ENCODE measurements around the gene VAC14. TPM values are rescaled to one million over a fixed set of nuclear protein-coding genes. Genes with fewer than 3 reads are reported as not detected.

The VAC14 gene
- total and polyA plus RNA-seq, 5 donors from 2014 or later: 27.0 to 38.8 (median 30.1) TPM

GRCh38 chr16:70700101-70701020, 100.6 kb downstream of the VAC14 start:
- no peaks in the 10 kb centered on the region for H3K27me3 ChIP-seq (ENCODE audit: control insufficient read depth, insufficient read depth, low read length)
- Mint-ChIP-seq H3K27ac (no peak overlapping the region), H3K36me3 (peaks cover 11% of the 10 kb centered on the region), H3K27me3 (no peaks in the 10 kb centered on the region), H3K4me3 (no peak overlapping the region), H3K4me1 (peaks cover 0 to 31% (median 2%) of the 10 kb centered on the region in 4 donors), H3K9me3 (no peaks in the 10 kb centered on the region)
- no peak overlapping the region for H3K4me3 ChIP-seq (ENCODE audit: low read depth, low read length)
- H3K9me3 ChIP-seq (ENCODE audit: control insufficient read depth in 2 of 2, low read length in 2 of 2): no peaks in the 10 kb centered on the region
- DNase-seq (no peak), ATAC-seq (ENCODE audit: low read depth in 2 of 2) (no peak)
- H3K4me1 ChIP-seq (ENCODE audit: control insufficient read depth, insufficient read depth, low read length, poor library complexity, severe bottlenecking): no peaks in the 10 kb centered on the region
- H3K36me3 ChIP-seq (ENCODE audit: control insufficient read depth, insufficient read depth, low read length): peaks cover 8% of the 10 kb centered on the region
- no peak overlapping the region for H3K27ac ChIP-seq (ENCODE audit: insufficient read depth, low read length, poor library complexity, severe bottlenecking)

- Mint-ChIP-seq H3K4me1 (peaks cover 0 to 32% (median 2%) of the 10 kb centered on the region in 4 donors), H3K27ac (peak overlapping the region in 1 of 3 donors; percentile 85), H3K27me3 (no peaks in the 10 kb centered on the region), H3K36me3 (peaks cover 11% of the 10 kb centered on the region), H3K4me3 (no peak overlapping the region), H3K9me3 (no peaks in the 10 kb centered on the region)
- H3K4me3 ChIP-seq (ENCODE audit: low read depth, low read length): no peak overlapping the region
- H3K27ac ChIP-seq (ENCODE audit: insufficient read depth, low read length, poor library complexity, severe bottlenecking): no peak overlapping the region
- no peaks in the 10 kb centered on the region for H3K4me1 ChIP-seq (ENCODE audit: control insufficient read depth, insufficient read depth, low read length, poor library complexity, severe bottlenecking)
- no peak for ATAC-seq (ENCODE audit: low read depth in 2 of 2)
- peaks cover 8% of the 10 kb centered on the region for H3K36me3 ChIP-seq (ENCODE audit: control insufficient read depth, insufficient read depth, low read length)
- DNase-seq: no peak
- H3K9me3 ChIP-seq (ENCODE audit: control insufficient read depth in 2 of 2, low read length in 2 of 2): no peaks in the 10 kb centered on the region
- no peaks in the 10 kb centered on the region for H3K27me3 ChIP-seq (ENCODE audit: control insufficient read depth, insufficient read depth, low read length)
These were observed 101.3 kb downstream of the VAC14 start for GRCh38 chr16:70699696-70700095.

GRCh38 chr16:70698901-70699300, 102.1 kb downstream of the VAC14 start:
- Mint-ChIP-seq H3K27me3 (no peaks in the 10 kb centered on the region), H3K4me3 (no peak overlapping the region), H3K36me3 (peaks cover 11% of the 10 kb centered on the region), H3K9me3 (no peaks in the 10 kb centered on the region), H3K4me1 (peaks cover 0 to 32% (median 2%) of the 10 kb centered on the region in 4 donors), H3K27ac (no peak overlapping the region)
- H3K4me3 ChIP-seq (ENCODE audit: low read depth, low read length): no peak overlapping the region
- DNase-seq (no peak), ATAC-seq (ENCODE audit: low read depth in 2 of 2) (no peak)
- H3K4me1 ChIP-seq (ENCODE audit: control insufficient read depth, insufficient read depth, low read length, poor library complexity, severe bottlenecking): no peaks in the 10 kb centered on the region
- no peaks in the 10 kb centered on the region for H3K27me3 ChIP-seq (ENCODE audit: control insufficient read depth, insufficient read depth, low read length)
- no peak overlapping the region for H3K27ac ChIP-seq (ENCODE audit: insufficient read depth, low read length, poor library complexity, severe bottlenecking)
- no peaks in the 10 kb centered on the region for H3K9me3 ChIP-seq (ENCODE audit: control insufficient read depth in 2 of 2, low read length in 2 of 2)
- peaks cover 8% of the 10 kb centered on the region for H3K36me3 ChIP-seq (ENCODE audit: control insufficient read depth, insufficient read depth, low read length)

- peak overlapping the region in 1 of 3 donors; percentile 36 for H3K27ac Mint-ChIP-seq
- no peak overlapping the region for H3K4me3 ChIP-seq (ENCODE audit: low read depth, low read length)
- H3K36me3 ChIP-seq (ENCODE audit: control insufficient read depth, insufficient read depth, low read length): peaks cover 8% of the 10 kb centered on the region
- H3K27me3 ChIP-seq (ENCODE audit: control insufficient read depth, insufficient read depth, low read length): no peaks in the 10 kb centered on the region
- H3K4me1 ChIP-seq (ENCODE audit: control insufficient read depth, insufficient read depth, low read length, poor library complexity, severe bottlenecking): no peaks in the 10 kb centered on the region
- H3K9me3 Mint-ChIP-seq: no peaks in the 10 kb centered on the region
- no peaks in the 10 kb centered on the region for H3K27me3 Mint-ChIP-seq
- peaks cover 0 to 32% (median 2%) of the 10 kb centered on the region in 4 donors for H3K4me1 Mint-ChIP-seq
- DNase-seq: no peak
- no peak overlapping the region for H3K4me3 Mint-ChIP-seq
- H3K36me3 Mint-ChIP-seq: peaks cover 11% of the 10 kb centered on the region
- ATAC-seq (ENCODE audit: low read depth in 2 of 2): no peak
- no peak overlapping the region for H3K27ac ChIP-seq (ENCODE audit: insufficient read depth, low read length, poor library complexity, severe bottlenecking)
- no peaks in the 10 kb centered on the region for H3K9me3 ChIP-seq (ENCODE audit: control insufficient read depth in 2 of 2, low read length in 2 of 2)
These were observed 103.3 kb downstream of the VAC14 start for GRCh38 chr16:70697594-70698170.

GRCh38 chr16:70696952-70697593, 103.9 kb downstream of the VAC14 start:
- Mint-ChIP-seq H3K27me3 (no peaks in the 10 kb centered on the region), H3K27ac (no peak overlapping the region), H3K36me3 (peaks cover 11% of the 10 kb centered on the region), H3K4me1 (peaks cover 0 to 32% (median 2%) of the 10 kb centered on the region in 4 donors), H3K4me3 (no peak overlapping the region), H3K9me3 (no peaks in the 10 kb centered on the region)
- H3K4me3 ChIP-seq (ENCODE audit: low read depth, low read length): no peak overlapping the region
- ATAC-seq (ENCODE audit: low read depth in 2 of 2) (no peak), DNase-seq (no peak)
- H3K27ac ChIP-seq (ENCODE audit: insufficient read depth, low read length, poor library complexity, severe bottlenecking): no peak overlapping the region
- H3K27me3 ChIP-seq (ENCODE audit: control insufficient read depth, insufficient read depth, low read length): no peaks in the 10 kb centered on the region
- peaks cover 8% of the 10 kb centered on the region for H3K36me3 ChIP-seq (ENCODE audit: control insufficient read depth, insufficient read depth, low read length)
- H3K4me1 ChIP-seq (ENCODE audit: control insufficient read depth, insufficient read depth, low read length, poor library complexity, severe bottlenecking): no peaks in the 10 kb centered on the region
- H3K9me3 ChIP-seq (ENCODE audit: control insufficient read depth in 2 of 2, low read length in 2 of 2): no peaks in the 10 kb centered on the region

- Mint-ChIP-seq H3K4me3 (no peak overlapping the region), H3K27ac (peak overlapping the region in 1 of 3 donors; percentile 77), H3K27me3 (no peaks in the 10 kb centered on the region), H3K36me3 (peaks cover 9% of the 10 kb centered on the region), H3K9me3 (no peaks in the 10 kb centered on the region), H3K4me1 (peaks cover 0 to 27% (median 2%) of the 10 kb centered on the region in 4 donors)
- DNase-seq (no peak), ATAC-seq (ENCODE audit: low read depth in 2 of 2) (no peak)
- Histone ChIP-seq H3K4me3 (ENCODE audit: low read depth, low read length) (no peak overlapping the region), H3K36me3 (ENCODE audit: control insufficient read depth, insufficient read depth, low read length) (peaks cover 8% of the 10 kb centered on the region), H3K27me3 (ENCODE audit: control insufficient read depth, insufficient read depth, low read length) (no peaks in the 10 kb centered on the region), H3K27ac (ENCODE audit: insufficient read depth, low read length, poor library complexity, severe bottlenecking) (no peak overlapping the region), H3K4me1 (ENCODE audit: control insufficient read depth, insufficient read depth, low read length, poor library complexity, severe bottlenecking) (no peaks in the 10 kb centered on the region), H3K9me3 (ENCODE audit: control insufficient read depth in 2 of 2, low read length in 2 of 2) (no peaks in the 10 kb centered on the region)
These were observed 104.6 kb downstream of the VAC14 start for GRCh38 chr16:70696355-70696754.

DNA sequence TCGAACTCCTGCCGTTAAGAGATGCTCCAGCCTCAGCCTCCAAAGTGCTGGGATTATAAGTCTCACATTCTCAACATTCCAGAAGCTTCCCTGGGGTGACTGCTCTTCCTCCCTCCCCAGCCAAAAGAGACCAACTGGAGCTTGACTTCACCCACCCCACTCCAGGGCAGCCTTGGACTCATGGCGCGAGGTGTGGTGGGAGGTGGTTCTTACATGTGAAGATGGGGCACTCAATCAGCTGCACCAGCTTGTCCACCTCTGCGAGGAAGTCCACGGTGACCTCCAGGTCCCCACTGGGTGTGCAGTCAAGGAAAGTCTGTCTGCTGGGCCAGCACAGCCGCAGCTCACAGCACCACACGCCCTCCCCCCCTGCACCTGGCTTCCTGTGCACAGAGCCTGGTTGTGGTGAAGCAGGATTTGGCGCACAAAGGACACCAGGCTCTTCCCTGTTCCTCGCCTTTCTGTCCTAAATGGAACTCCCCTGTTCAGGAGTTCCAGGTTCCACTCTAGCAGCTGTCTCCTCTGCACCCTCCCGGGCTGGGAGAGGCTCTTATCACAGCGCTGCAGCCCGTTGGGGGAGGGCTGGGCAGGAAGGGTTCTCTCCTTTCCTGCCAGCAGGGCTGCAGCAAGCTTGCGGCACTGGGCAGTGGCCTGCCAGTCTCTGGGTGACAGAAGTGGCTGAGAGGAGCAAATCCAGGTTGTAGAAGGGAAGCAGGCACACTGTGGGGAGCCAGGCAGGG, 105.5 kb downstream of the VAC14 start:
- DNase-seq: peak in 1 of 3 donors; percentile 53
- H3K9me3 ChIP-seq (ENCODE audit: control insufficient read depth in 2 of 2, low read length in 2 of 2): no peaks in the 10 kb centered on the region
- Mint-ChIP-seq H3K9me3 (no peaks in the 10 kb centered on the region), H3K27ac (peak overlapping the region; percentile 77 to 82 (median 80)), H3K36me3 (peaks cover 5% of the 10 kb centered on the region), H3K4me1 (peaks cover 0 to 27% (median 2%) of the 10 kb centered on the region in 4 donors), H3K4me3 (no peak overlapping the region), H3K27me3 (no peaks in the 10 kb centered on the region)
- peaks cover 8% of the 10 kb centered on the region for H3K36me3 ChIP-seq (ENCODE audit: control insufficient read depth, insufficient read depth, low read length)
- no peaks in the 10 kb centered on the region for H3K27me3 ChIP-seq (ENCODE audit: control insufficient read depth, insufficient read depth, low read length)
- H3K4me3 ChIP-seq (ENCODE audit: low read depth, low read length): no peak overlapping the region
- no peak for ATAC-seq (ENCODE audit: low read depth in 2 of 2)
- no peaks in the 10 kb centered on the region for H3K4me1 ChIP-seq (ENCODE audit: control insufficient read depth, insufficient read depth, low read length, poor library complexity, severe bottlenecking)
- no peak overlapping the region for H3K27ac ChIP-seq (ENCODE audit: insufficient read depth, low read length, poor library complexity, severe bottlenecking)
